Gastroesophageal sphincter (tissue), 3 donors: Measurements from ENCODE around the gene ATP9B.

ENCODE experiments used
- CTCF ChIP-seq, 4 experiments: fragments of 200-600 bp in 2 of 4; fragments of 450-650 bp in 2 of 4; sonication (generic) in 1 of 4; IDR thresholded peaks; one replicate each; pipeline ENCODE4 v1.5.1; 2017 to 2019; ENCODE audit warnings: antibody characterized with exemption in 4 of 4, mild to moderate bottlenecking in 2 of 4, moderate library complexity in 2 of 4
- EP300 ChIP-seq: sonication (generic); formaldehyde crosslinking; IDR thresholded peaks from one replicate; pipeline ENCODE4 v1.6.1; 2017; ENCODE audit warnings: antibody characterized with exemption, mild to moderate bottlenecking
- POLR2A ChIP-seq, 2 donors: fragments of 450-650 bp; IDR thresholded peaks; one replicate each; pipeline ENCODE4 v1.6.1; 2017; ENCODE audit warnings: antibody characterized with exemption in 2 of 2, mild to moderate bottlenecking in 2 of 2, moderate library complexity in 1 of 2
- POLR2AphosphoS5 ChIP-seq: sonication (generic); formaldehyde crosslinking; IDR thresholded peaks from one replicate; pipeline ENCODE4 v1.6.1; 2017; ENCODE audit warnings: antibody characterized with exemption

GRCh38 chr18:79405781-79406575 lies 336.8 kb downstream of the ATP9B start:
- TF ChIP-seq CTCF (IDR thresholded peaks at IDR 0.05) (no peak), POLR2A (IDR thresholded peaks at IDR 0.05) (no peak), EP300 (no peak), POLR2AphosphoS5 (no peak)
